ENCODE results near the gene MLPH. TPM values are rescaled to one million over a fixed set of nuclear protein-coding genes. Genes with fewer than 3 reads are reported as not detected.
A peak's percentile ranks its signal among the peaks of the same experiment; 100 is the strongest.

MLPH gene
- total RNA-seq, 1 donor, result 40.6 TPM

DNA sequence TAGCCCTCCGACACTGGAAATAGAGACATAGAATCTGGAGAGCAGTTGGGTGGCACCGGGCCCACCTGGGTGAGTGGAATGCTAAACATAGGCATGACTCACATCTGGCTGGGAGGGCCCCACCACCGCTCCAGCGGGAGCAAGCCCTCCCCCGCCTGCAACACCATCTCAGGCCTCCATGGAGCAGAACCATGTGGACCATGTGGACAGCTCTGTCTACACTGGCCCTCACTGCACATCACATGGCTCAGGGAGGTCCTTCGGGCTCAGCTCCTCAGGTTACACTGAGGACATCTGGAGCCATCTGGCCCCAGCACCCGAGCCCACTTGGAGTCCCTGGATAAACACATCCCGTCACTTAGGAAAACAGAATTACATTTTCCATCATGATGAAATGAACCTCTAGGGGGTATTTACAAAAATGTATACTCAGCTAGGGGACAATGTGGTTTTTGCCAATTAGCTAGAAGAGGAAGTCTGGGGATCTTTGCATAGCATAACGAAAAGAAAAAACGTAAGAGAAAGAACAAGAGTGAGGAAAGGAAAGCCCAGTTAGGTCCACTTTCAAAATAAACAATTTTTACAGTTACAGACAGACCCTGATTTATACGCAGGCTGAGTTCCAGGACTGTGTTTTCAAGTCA, 30.7 kb upstream of the MLPH start:
- DNase-seq (ENCODE audit: low read depth), result peak; percentile 77
- H3K4me3 ChIP-seq (ENCODE audit: low read depth, low read length), result no peak overlapping the region
- TF ChIP-seq, protein P1, sequence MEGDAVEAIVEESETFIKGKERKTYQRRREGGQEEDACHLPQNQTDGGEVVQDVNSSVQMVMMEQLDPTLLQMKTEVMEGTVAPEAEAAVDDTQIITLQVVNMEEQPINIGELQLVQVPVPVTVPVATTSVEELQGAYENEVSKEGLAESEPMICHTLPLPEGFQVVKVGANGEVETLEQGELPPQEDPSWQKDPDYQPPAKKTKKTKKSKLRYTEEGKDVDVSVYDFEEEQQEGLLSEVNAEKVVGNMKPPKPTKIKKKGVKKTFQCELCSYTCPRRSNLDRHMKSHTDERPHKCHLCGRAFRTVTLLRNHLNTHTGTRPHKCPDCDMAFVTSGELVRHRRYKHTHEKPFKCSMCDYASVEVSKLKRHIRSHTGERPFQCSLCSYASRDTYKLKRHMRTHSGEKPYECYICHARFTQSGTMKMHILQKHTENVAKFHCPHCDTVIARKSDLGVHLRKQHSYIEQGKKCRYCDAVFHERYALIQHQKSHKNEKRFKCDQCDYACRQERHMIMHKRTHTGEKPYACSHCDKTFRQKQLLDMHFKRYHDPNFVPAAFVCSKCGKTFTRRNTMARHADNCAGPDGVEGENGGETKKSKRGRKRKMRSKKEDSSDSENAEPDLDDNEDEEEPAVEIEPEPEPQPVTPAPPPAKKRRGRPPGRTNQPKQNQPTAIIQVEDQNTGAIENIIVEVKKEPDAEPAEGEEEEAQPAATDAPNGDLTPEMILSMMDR (IDR thresholded peaks at IDR 0.05; ENCODE audit: insufficient read depth, low read depth, low read length), result no peak

DNA sequence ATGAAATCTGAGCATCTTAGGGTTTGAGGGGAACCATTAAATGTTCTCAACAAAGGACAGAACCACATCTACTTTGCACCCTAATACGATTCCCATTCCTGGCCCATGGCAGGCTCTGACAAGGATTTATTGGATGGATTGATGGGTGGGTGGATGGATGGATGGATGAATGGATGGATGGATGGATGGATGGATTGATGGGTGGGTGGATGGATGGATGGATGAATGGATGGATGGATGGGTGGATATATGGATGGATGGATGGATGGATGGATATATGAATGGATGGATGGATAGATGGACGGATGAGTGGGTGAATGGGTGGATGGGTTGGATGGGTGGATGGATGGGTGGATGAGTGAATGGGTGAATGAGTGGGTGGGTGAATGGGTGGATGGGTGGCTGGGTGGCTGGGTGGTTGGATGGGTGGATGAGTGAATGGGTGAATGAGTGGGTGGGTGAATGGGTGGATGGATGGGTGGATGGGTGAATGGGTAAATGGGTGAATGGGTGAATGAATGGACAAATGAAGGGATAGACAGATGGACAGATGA, 29.6 kb upstream of the MLPH start:
- TF ChIP-seq, protein P1 (IDR thresholded peaks at IDR 0.05; ENCODE audit: insufficient read depth, low read depth, low read length), result no peak
- no peak for DNase-seq (ENCODE audit: low read depth)
- H3K4me3 ChIP-seq (ENCODE audit: low read depth, low read length), result no peak overlapping the region

DNA sequence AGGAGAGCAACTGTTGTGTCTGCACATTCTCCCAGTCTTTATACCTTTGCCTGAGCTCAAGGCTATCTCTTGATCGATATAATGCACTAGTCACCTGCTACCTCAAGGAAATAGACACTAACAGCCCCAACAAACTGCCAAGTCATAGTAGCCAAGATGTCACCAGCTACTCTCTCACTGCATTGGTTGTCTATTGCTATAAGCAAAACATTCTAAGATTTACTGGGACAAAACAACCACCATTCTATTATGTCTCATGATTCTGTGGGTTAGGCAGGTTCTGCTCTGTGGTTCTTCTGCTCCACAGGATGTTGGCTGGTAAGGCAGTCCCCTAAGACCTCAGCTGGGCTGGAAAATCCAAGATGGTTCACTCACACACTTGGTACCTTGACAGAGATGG, 28.5 kb upstream of the MLPH start:
- TF ChIP-seq, protein P1 (IDR thresholded peaks at IDR 0.05; ENCODE audit: insufficient read depth, low read depth, low read length), result no peak
- no peak for DNase-seq (ENCODE audit: low read depth)
- no peak overlapping the region for H3K4me3 ChIP-seq (ENCODE audit: low read depth, low read length)

DNA sequence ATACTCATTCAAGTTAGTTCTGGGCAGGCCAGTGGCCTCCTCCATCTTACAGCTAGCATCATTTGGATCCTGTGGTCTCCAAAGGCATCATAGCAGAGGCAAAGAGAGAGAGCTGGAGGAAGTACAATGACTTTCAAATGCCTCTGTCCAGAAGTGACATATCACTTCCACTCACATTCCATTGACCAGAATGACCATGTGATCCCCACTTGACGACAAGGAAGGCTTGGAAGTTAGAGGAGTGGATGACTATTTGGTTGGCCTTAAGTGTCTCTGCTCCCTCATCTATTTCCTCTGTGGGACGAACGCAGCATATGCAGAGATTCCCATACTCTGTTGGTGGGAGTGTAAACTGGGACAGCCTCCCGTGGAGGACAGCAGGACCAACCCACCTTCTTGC, 27.8 kb upstream of the MLPH start:
- no peak for DNase-seq (ENCODE audit: low read depth)
- no peak overlapping the region for H3K4me3 ChIP-seq (ENCODE audit: low read depth, low read length)
- TF ChIP-seq, protein P1 (IDR thresholded peaks at IDR 0.05; ENCODE audit: insufficient read depth, low read depth, low read length), result no peak

DNA sequence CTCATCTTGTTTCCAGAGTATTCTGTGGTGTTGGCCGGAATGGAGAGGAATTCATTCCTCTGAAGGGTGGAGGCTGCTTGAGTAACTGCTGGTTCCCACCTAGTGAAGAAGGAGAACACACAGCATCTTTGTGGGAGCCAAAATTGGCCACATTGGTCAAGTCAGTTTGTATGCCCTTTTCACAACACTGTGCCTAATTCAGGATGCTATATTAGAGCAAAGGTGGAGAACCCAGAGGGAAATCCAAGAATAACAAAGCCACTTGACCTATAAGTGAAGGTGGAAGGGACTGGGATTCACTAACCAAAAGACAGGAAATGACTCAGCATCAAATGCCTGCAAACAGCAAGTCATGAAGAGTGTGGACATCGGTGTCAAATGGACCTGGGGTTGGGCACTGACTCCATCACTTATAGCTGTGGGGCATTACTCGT, 27.3 kb upstream of the MLPH start:
- DNase-seq (ENCODE audit: low read depth), result peak; percentile 78
- TF ChIP-seq, protein P1 (IDR thresholded peaks at IDR 0.05; ENCODE audit: insufficient read depth, low read depth, low read length), result no peak
- no peak overlapping the region for H3K4me3 ChIP-seq (ENCODE audit: low read depth, low read length)

DNA sequence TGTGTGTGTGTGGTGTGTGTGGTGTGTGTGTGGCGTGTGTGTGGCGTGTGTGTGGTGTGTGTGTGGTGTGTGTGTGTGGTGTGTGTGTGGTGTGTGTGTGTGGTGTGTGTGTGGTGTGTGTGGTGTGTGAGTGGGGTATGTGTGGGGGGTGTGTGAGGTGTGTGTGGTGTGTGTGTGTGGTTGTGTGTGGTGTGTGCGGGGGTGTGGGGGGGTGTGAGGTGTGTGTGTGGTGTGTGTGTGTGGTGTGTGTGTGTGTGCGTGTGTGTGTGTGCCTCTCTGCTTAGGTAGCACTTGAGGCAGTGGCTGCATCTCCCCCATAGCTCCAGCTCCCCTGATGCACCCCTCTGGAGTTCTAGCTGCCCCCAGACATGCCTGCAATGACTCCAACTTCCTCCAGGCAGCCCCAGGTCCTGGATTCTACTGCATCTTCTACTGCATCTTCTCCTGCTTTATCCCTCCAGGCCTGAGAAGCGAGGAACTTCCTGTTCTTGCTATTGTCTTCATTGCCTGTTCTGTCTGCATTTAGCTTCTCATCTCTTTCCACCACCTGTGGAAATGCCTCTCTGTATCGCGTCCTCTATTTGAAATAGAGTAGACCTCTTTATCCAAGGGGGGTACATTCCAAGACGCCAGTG, 22.2 kb upstream of the MLPH start:
- no peak overlapping the region for H3K4me3 ChIP-seq (ENCODE audit: low read depth, low read length)
- TF ChIP-seq, protein P1 (IDR thresholded peaks at IDR 0.05; ENCODE audit: insufficient read depth, low read depth, low read length), result no peak
- DNase-seq (ENCODE audit: low read depth), result no peak
